HepG2 (cell line): ENCODE data around the gene ZNF212. TPM values are rescaled to one million over a fixed set of nuclear protein-coding genes. Genes with fewer than 3 reads are reported as not detected.

Experiments
- ATAC-seq: fragments of 200-7000 bp; cut with Tn5 transposase; 3 replicates; pipeline ENCODE4 v1.9.1; 2020; ENCODE audit warnings: mild to moderate bottlenecking, moderate library complexity
- BruUV-seq: library from RNA; stranded (reverse); fragments of 400-500 nt; replicated peaks from 2 replicates; lab custom pipeline; 2021; lab: Mats Ljungman, UMichigan
- CTCF ChIA-PET: fragments of 300-600 bp; formaldehyde crosslinking; extraction: SDS; loops from one replicate; lab custom pipeline; 2021; ENCODE audit warnings: low total read pairs, inconsistent platforms, low intra/inter-chr PET ratio; lab: Yijun Ruan, JAX
- POLR2A ChIA-PET: fragments of 350-600 bp; sonication (Branson Sonifier 250); formaldehyde crosslinking; loops from one replicate; lab custom pipeline; 2020; ENCODE audit warnings: antibody characterized with exemption, inconsistent platforms; lab: Yijun Ruan, JAX
- DNase-seq: peaks from one replicate; pipeline ENCODE4 v3.0.0-alpha.2; 2015; ENCODE audit warnings: low spot score
- FAIRE-seq: peaks from 3 replicates; lab custom pipeline; 2011; peaks lifted over from hg19 to GRCh38; lab: Jason Lieb, UNC
- H2AFZ ChIP-seq: one replicate; pipeline ENCODE4 v1.6.1; 2011; ENCODE audit warnings: low read length, inconsistent platforms
- H3K27ac ChIP-seq: fragments of 300-600 bp; 3 replicates; pipeline ENCODE4 v1.8.0; 2011; ENCODE audit warnings: mixed run types, mild to moderate bottlenecking, mixed read lengths, low read length, inconsistent platforms; ENCODE audit not compliant: insufficient read depth; ENCODE audit errors: extremely low read length
- H3K27me3 ChIP-seq, 2 experiments: fragments of 200-600 bp in 1 of 2; 2 replicates in 1 of 2; 3 replicates in 1 of 2; pipeline versions ENCODE4 v1.6.0 to v1.8.0; 2011; ENCODE audit warnings: low read length in 2 of 2, mild to moderate bottlenecking in 2 of 2, moderate library complexity in 2 of 2, inconsistent platforms in 1 of 2; ENCODE audit not compliant: insufficient read depth in 2 of 2, control insufficient read depth in 1 of 2
- H3K36me3 ChIP-seq, 2 experiments: fragments of 200-600 bp in 1 of 2; replicated peaks in 1 of 2; 2 replicates in 1 of 2; 3 replicates in 1 of 2; pipeline versions ENCODE4 v1.5.1 to v1.8.0; 2011; ENCODE audit warnings: low read length in 2 of 2, inconsistent platforms in 1 of 2; ENCODE audit not compliant: insufficient read depth in 2 of 2, control insufficient read depth in 1 of 2
- H3K4me1 ChIP-seq: 2 replicates; pipeline ENCODE4 v1.5.1; 2012; ENCODE audit warnings: low read length, inconsistent platforms; ENCODE audit not compliant: insufficient read depth
- H3K4me2 ChIP-seq: 2 replicates; pipeline ENCODE4 v1.6.0; 2011; ENCODE audit warnings: low read depth, low read length, inconsistent platforms
- H3K4me3 ChIP-seq, 3 experiments: fragments of 200-600 bp in 1 of 3; sonication (generic), shearing (Covaris generic) in 1 of 3; replicated peaks in 1 of 3; 2 replicates each; pipeline ENCODE4 v1.5.1; 2011 to 2016; ENCODE audit warnings: low read length in 3 of 3, inconsistent platforms in 2 of 3, low read depth in 2 of 3, mild to moderate bottlenecking in 2 of 3, control low read depth in 1 of 3, mixed read lengths in 1 of 3; ENCODE audit not compliant: insufficient read depth in 1 of 3
- H3K79me2 ChIP-seq: one replicate; pipeline ENCODE4 v1.6.1; 2011; ENCODE audit warnings: low read length, inconsistent platforms; ENCODE audit not compliant: insufficient read depth
- H3K9ac ChIP-seq: 2 replicates; pipeline ENCODE4 v1.6.0; 2011; ENCODE audit warnings: mild to moderate bottlenecking, low read depth, low read length, inconsistent platforms; ENCODE audit not compliant: insufficient read depth
- H3K9me3 ChIP-seq: 2 replicates; pipeline ENCODE4 v1.5.1; 2012; ENCODE audit warnings: mild to moderate bottlenecking, low read length
- H4K20me1 ChIP-seq: 2 replicates; pipeline ENCODE4 v1.6.0; 2011; ENCODE audit warnings: inconsistent platforms, mild to moderate bottlenecking, low read length, moderate library complexity; ENCODE audit not compliant: insufficient read depth
- AKAP8 ChIP-seq: sonication (generic); formaldehyde crosslinking; IDR thresholded peaks from 2 replicates; pipeline ENCODE4 v1.5.1; 2020; ENCODE audit warnings: mild to moderate bottlenecking, missing genetic modification reagents
- BRF2 ChIP-seq: sonication (generic); formaldehyde crosslinking; IDR thresholded peaks from 2 replicates; pipeline ENCODE4 v1.8.1; 2022; ENCODE audit warnings: mild to moderate bottlenecking, missing genetic modification reagents
- CBFB ChIP-seq: sonication (generic); formaldehyde crosslinking; IDR thresholded peaks from 2 replicates; pipeline ENCODE4 v1.4.0; 2020; ENCODE audit warnings: missing genetic modification reagents
- NBN ChIP-seq: fragments of 450-650 bp; conservative IDR thresholded peaks from 2 replicates; pipeline ENCODE4 v1.6.1; 2017
- RAD51 ChIP-seq: fragments of 450-650 bp; IDR thresholded peaks from 2 replicates; pipeline ENCODE4 v1.6.1; 2016; ENCODE audit warnings: borderline replicate concordance
- SNAPC4 ChIP-seq: sonication (generic); formaldehyde crosslinking; IDR thresholded peaks from 2 replicates; pipeline ENCODE4 v1.4.0; 2020; ENCODE audit warnings: mild to moderate bottlenecking, missing genetic modification reagents
- SP4 ChIP-seq: sonication (generic); formaldehyde crosslinking; IDR thresholded peaks from 2 replicates; pipeline ENCODE4 v1.8.1; 2023; ENCODE audit warnings: mild to moderate bottlenecking, missing genetic modification reagents
- STAT5B ChIP-seq: sonication (generic); formaldehyde crosslinking; IDR thresholded peaks from 2 replicates; pipeline ENCODE4 v1.4.0; 2020; ENCODE audit warnings: missing genetic modification reagents
- ZFP90 ChIP-seq: sonication (generic); formaldehyde crosslinking; IDR thresholded peaks from 2 replicates; pipeline ENCODE4 v1.8.0; 2022; ENCODE audit warnings: missing genetic modification reagents, mild to moderate bottlenecking, inconsistent platforms, borderline replicate concordance
- ZHX1 ChIP-seq: sonication (generic); formaldehyde crosslinking; IDR thresholded peaks from 2 replicates; pipeline ENCODE4 v1.8.1; 2022; ENCODE audit warnings: low read depth, mild to moderate bottlenecking, missing genetic modification reagents
- ZNF674 ChIP-seq: sonication (generic); formaldehyde crosslinking; IDR thresholded peaks from 2 replicates; pipeline ENCODE4 v1.5.0; 2020; ENCODE audit warnings: low read depth, mild to moderate bottlenecking, missing genetic modification reagents
- ZNF709 ChIP-seq: sonication (generic); formaldehyde crosslinking; IDR thresholded peaks from 2 replicates; pipeline ENCODE4 v1.5.0; 2020; ENCODE audit warnings: mild to moderate bottlenecking, missing genetic modification reagents
- ZNF737 ChIP-seq: sonication (generic); formaldehyde crosslinking; IDR thresholded peaks from 2 replicates; pipeline ENCODE4 v1.5.0; 2020; ENCODE audit warnings: missing genetic modification reagents, mild to moderate bottlenecking, borderline replicate concordance
- ZNF891 ChIP-seq: sonication (generic); formaldehyde crosslinking; IDR thresholded peaks from 2 replicates; pipeline ENCODE4 v1.5.0; 2020; ENCODE audit warnings: mild to moderate bottlenecking, missing genetic modification reagents
- ZUFSP ChIP-seq: sonication (generic); formaldehyde crosslinking; IDR thresholded peaks from 2 replicates; pipeline ENCODE4 v1.9.0; 2021; ENCODE audit warnings: missing genetic modification reagents, mild to moderate bottlenecking, borderline replicate concordance
- WGBS: methylation state at CpG from one replicate; pipeline ENCODE4 v1.1.6; 2017; ENCODE audit warnings: low lambda C conversion rate; 5-methylcytosine and 5-hydroxymethylcytosine counted together
- in situ Hi-C: cut with HindIII; loops from 2 replicates; pipeline ENCODE4 v1.10.0; 2017; ENCODE audit warnings: low pct_unique_long_range_greater_than_20kb; ENCODE audit not compliant: extremely low pct_ligation_motif_present
- intact Hi-C: fragments of 100-400 bp; cut with micrococcal nuclease; formaldehyde crosslinking; loops from one replicate; pipeline ENCODE4 v1.10.0; 2022; ENCODE audit not compliant: unreplicated experiment
- polyA plus RNA-seq, 8 experiments: library from polyadenylated mRNA; depleted of rRNA in 3 of 8; stranded (reverse) in 7 of 8; unstranded in 1 of 8; fragments of >200 nt; fragmentation: Illumina TruSeq in 4 of 8; extraction: Trizol in 4 of 8; gene quantifications; 2 replicates each; pipeline versions ENCODE4 v1.2.1 to v1.2.3, GENCODE V29; 2011 to 2016; ENCODE audit warnings: low read depth in 4 of 8, missing spikeins in 1 of 8, mixed read lengths in 1 of 8; ENCODE audit not compliant: insufficient read depth in 1 of 8
- total RNA-seq, 5 experiments: library from RNA; depleted of rRNA; stranded (reverse); fragments of >200 nt; fragmentation: Illumina TruSeq; extraction: Trizol; gene quantifications; 2 replicates each; pipeline ENCODE4 v1.2.3, GENCODE V29; 2016; ENCODE audit warnings: low read depth in 1 of 5

Gene ZNF212
- total and polyA plus RNA-seq, 2 of the 13 experiments (the other 11 are each of a cell fraction or from before 2014, with no cell fraction given) = 2.6 to 3.8 TPM

GRCh38 chr7:149284343-149284742 lies 44.9 kb downstream of the ZNF212 start:
- Histone ChIP-seq H3K27ac (no peak overlapping the region), H3K36me3 (peaks cover 1 to 3% of the 10 kb centered on the region in 2 experiments; a peak in 3 of 5 replicates), H3K9ac (no peak overlapping the region), H3K4me1 (peaks cover 10% of the 10 kb centered on the region; the same call in 1 of the 2 replicates), H2AFZ (no peak overlapping the region), H3K79me2 (no peaks in the 10 kb centered on the region), H3K4me2 (no peak overlapping the region), H3K27me3 (no peaks in the 10 kb centered on the region; a peak in 1 of 5 replicates), H3K4me3 (no peak overlapping the region), H4K20me1 (no peaks in the 10 kb centered on the region), H3K9me3 (no peaks in the 10 kb centered on the region)
- no peak for DNase-seq
- BruUV-seq = no TSS peak
- CTCF ChIA-PET = no interaction called here
- 76% methylated on average over 2 of the region's 3 CpGs for WGBS
- POLR2A ChIA-PET = no interaction called here
- FAIRE-seq = no peak
- intact Hi-C loops = no loop called here
- in situ Hi-C loops = no loop called here
- no peak for ATAC-seq
- TF ChIP-seq ZFP90 (CRISPR knock-in tag) (no peak), SP4 (CRISPR knock-in tag) (no peak), ZHX1 (CRISPR knock-in tag) (no peak), ZUFSP (CRISPR knock-in tag) (no peak), NBN (no peak), ZNF709 (no peak), SNAPC4 (CRISPR knock-in tag) (no peak), ZNF674 (no peak), AKAP8 (CRISPR knock-in tag) (no peak), ZNF891 (no peak), RAD51 (no peak), CBFB (CRISPR knock-in tag) (no peak), BRF2 (no peak), STAT5B (CRISPR knock-in tag) (no peak), ZNF737 (CRISPR knock-in tag) (no peak)
